ENCODE data around the gene TMEM18. TPM values are rescaled to one million over a fixed set of nuclear protein-coding genes. Genes with fewer than 3 reads are reported as not detected.
"Not testable (repeated sequence)": the region's sequence is repeated elsewhere in the genome, so short reads cannot be mapped to it uniquely, and the experiment has no call there.

The TMEM18 gene
- total RNA-seq, 4 donors from 2014 or later, result 17.8 to 27.3 (median 21.5) TPM

DNA sequence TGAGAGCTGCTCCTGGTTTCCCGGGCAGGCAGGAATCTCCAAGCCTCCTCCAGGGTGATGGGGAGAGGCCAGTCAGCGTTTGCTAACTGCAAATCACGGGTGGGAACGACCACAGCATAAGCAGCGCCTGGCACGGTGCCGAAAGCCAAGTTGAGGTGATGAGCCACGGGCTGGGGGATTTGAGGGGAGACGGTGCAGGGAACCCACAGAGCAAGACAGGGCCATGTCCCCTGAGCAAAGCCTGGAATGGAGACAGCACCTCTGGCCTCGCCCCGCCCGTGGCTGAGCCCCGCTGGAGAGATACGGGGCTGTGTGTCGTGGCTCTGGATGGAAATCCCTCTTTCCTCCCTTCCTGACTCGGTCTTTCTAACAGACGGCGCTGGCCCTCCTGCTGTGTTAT lies 31.5 kb upstream of the TMEM18 start:
- TF ChIP-seq, protein P1, sequence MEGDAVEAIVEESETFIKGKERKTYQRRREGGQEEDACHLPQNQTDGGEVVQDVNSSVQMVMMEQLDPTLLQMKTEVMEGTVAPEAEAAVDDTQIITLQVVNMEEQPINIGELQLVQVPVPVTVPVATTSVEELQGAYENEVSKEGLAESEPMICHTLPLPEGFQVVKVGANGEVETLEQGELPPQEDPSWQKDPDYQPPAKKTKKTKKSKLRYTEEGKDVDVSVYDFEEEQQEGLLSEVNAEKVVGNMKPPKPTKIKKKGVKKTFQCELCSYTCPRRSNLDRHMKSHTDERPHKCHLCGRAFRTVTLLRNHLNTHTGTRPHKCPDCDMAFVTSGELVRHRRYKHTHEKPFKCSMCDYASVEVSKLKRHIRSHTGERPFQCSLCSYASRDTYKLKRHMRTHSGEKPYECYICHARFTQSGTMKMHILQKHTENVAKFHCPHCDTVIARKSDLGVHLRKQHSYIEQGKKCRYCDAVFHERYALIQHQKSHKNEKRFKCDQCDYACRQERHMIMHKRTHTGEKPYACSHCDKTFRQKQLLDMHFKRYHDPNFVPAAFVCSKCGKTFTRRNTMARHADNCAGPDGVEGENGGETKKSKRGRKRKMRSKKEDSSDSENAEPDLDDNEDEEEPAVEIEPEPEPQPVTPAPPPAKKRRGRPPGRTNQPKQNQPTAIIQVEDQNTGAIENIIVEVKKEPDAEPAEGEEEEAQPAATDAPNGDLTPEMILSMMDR (IDR thresholded peaks at IDR 0.05), result no peak
- ATAC-seq (ENCODE audit: low FRiP score), result no peak
- DNase-seq (ENCODE audit: low spot score), result no peak

DNA sequence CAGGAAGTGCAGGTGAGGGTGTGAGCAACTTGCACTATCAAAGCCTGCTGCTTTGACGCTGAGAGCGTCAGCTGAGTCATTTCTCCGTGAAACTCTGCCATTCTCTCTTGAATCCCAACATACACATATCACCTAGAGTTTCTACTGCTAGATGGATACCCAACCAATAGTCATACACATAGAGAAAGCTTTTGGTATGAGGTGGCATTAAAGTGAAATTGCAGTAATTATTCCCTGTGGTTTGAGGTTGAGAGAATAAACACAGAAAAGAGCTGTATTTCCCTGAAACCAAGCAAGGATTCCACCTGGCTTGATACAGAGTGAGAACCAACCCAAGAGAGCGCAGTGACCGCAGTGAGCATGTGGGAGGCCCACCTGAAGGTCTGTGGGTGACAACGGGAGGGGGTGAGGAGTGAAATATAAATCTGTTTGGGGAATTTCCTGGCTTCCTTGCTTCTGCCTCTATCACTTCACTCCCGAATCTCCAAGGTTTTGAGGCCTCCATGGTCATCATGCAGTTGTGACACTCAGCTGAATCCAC lies 28.8 kb upstream of the TMEM18 start:
- TF ChIP-seq, protein P1 (IDR thresholded peaks at IDR 0.05), result no peak
- DNase-seq (ENCODE audit: low spot score) (no peak), ATAC-seq (ENCODE audit: low FRiP score) (no peak)

DNA sequence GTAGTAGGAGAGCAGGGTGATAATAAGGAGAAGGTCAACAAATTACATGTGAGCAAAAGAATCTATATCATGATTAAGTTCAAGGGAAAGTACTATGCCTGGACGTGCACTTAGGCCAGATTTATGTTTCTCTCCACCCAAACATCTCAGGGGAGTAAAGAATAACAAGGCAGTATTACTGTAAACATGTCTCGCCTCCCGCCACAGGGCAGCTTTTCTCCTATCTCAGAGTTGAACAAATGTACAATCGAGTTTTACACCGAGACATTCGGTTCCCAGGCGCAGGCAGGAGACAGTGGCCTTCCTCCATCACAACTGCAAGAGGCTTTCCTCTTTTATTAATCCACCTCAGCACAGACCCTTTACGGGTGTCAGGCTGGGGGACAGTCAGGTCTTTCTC lies 25.6 kb upstream of the TMEM18 start:
- not testable (repeated sequence) for ATAC-seq (ENCODE audit: low FRiP score); DNase-seq (ENCODE audit: low spot score)

DNA sequence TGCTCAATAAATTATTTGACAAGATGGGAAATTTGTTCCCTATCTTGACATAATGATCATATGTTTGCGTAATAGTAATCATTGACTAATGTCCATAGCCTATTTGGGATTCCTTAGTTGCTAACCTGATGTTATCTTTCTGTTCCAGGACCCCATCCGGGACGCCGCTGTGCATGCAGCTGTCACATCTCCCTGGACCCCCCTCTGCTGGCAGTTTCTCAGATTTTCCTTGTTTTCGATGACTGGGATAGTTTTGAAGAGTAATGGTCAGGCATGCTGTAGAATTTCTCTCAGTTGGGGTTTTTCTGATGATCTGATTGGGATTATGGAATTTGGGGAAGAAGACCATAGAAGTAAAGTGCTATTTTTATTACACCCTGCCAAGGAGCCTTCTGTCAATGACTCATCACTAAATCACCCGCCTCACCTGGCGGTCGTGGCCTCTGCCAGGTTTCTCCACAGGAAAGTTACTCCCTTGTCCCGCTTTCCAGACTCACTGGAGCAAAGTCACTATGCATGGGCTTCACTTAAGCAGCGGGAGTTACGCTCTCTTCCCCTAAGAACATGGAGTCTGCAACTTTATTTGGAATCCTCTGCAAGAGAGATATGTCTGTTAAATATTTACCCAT lies 19.9 kb upstream of the TMEM18 start:
- ATAC-seq (ENCODE audit: low FRiP score) (no peak), DNase-seq (ENCODE audit: low spot score) (no peak)
- TF ChIP-seq, protein P1 (IDR thresholded peaks at IDR 0.05), result no peak

DNA sequence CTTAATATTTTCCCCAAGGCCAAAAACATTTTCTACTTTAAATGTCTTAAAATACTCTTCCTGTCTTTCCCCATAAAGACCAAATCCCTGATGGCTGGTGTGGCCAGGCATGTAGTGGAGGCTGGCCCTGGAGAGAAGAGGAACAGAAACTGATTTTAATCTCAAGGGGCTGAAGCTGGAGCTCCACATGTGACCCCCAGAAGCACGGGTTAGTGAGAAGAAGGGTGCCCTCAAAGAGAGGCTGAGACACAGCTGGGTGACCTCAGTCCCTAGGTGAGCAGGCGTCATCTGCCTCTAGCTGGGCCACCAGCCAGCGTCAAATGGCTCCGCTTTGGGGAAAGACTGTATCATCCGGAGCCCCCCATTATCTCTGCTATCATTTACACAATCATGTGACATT lies 19.3 kb upstream of the TMEM18 start:
- TF ChIP-seq, protein P1 (IDR thresholded peaks at IDR 0.05), result no peak
- ATAC-seq (ENCODE audit: low FRiP score) (no peak), DNase-seq (ENCODE audit: low spot score) (no peak)

DNA sequence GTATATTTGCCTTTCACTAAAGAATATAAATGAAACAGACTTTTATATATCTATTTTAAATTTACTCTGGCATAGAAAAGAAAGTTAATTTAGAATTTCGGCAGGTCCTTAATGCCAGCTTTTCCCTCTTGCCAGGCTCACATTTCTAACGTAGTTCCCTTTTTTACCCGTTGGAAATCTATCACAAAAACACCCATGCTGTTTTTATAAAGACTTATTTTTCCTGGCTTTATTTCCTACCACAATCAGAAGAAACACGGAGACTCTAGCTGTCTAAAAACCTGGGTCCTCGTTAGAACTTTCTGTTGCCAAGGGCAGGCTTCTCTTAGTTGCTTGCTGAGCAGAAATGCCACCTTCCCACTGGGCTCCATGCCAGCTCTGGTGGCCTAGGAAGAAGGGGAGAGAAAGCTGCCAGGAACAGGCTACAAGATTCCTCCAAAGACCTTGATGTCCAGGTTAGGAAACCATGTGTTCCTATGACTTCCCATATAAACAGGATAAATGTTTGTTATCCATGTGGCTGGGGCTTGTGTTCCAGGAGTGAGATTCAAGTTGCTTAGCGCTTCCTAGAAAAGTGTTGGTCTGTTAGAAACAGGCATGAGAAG lies 17.8 kb upstream of the TMEM18 start:
- TF ChIP-seq, protein P1 (IDR thresholded peaks at IDR 0.05), result no peak
- ATAC-seq (ENCODE audit: low FRiP score) (no peak), DNase-seq (ENCODE audit: low spot score) (no peak)

DNA sequence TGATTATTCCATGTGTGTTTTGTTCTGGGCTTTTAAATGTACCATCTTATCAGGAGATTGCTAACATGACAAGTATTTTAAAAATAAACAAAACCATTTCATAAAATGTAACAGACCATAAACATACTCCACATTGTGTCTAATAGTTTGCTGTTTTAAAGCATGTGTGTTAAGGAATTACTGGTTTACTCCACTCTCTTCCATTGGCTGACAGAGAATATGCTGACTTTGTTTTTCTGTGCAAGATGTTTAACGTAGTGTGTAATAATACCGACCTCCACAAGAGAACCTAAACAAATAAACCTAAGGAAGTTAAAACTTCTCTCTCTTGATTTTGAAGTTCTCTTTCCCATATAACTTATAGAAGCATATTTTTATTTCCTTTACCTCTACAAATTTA lies 17.0 kb upstream of the TMEM18 start:
- DNase-seq (ENCODE audit: low spot score) (no peak), ATAC-seq (ENCODE audit: low FRiP score) (no peak)
- TF ChIP-seq, protein P1 (IDR thresholded peaks at IDR 0.05), result no peak

Measured in omental fat pad (tissue), 4 donors.